ENCODE measurements around the gene GIT2.
A peak's percentile ranks its signal among the peaks of the same experiment; 100 is the strongest.

Gene GIT2

GRCh38 chr12:109995686-109996482 lies at the start of gene GIT2:
TSS of gene GIT2 (minus strand) at chr12:109996368. CDS start at chr12:109996224, 144 bp downstream.
- in situ Hi-C loops (cut with HindIII; ENCODE audit: low pct_unique_long_range_greater_than_20kb, low sequenced_read_pairs) = no loop called here
- peak; percentile 95 to 96 for DNase-seq (ENCODE audit: low read depth in 1 of 2, low spot score in 1 of 2)
- no peak for TF ChIP-seq JUND (IDR thresholded peaks at IDR 0.05; ENCODE audit: low read depth)

- no peak for TF ChIP-seq JUND (IDR thresholded peaks at IDR 0.05; ENCODE audit: low read depth)
- DNase-seq (ENCODE audit: low read depth in 1 of 2, low spot score in 1 of 2) = no peak
- in situ Hi-C loops (cut with HindIII; ENCODE audit: low pct_unique_long_range_greater_than_20kb, low sequenced_read_pairs) = no loop called here
These were observed 46.1 kb upstream of the GIT2 start for GRCh38 chr12:110042264-110042663.

- peak; percentile 90 for TF ChIP-seq JUND (IDR thresholded peaks at IDR 0.05; ENCODE audit: low read depth)
- in situ Hi-C loops (cut with HindIII; ENCODE audit: low pct_unique_long_range_greater_than_20kb, low sequenced_read_pairs) = no loop called here
- peak; percentile 75 to 97 for DNase-seq (ENCODE audit: low read depth in 1 of 2, low spot score in 1 of 2)
These were observed 43.1 kb upstream of the GIT2 start for GRCh38 chr12:110039085-110039807.

GRCh38 chr12:110038741-110039084 lies 42.5 kb upstream of the GIT2 start:
- in situ Hi-C loops (cut with HindIII; ENCODE audit: low pct_unique_long_range_greater_than_20kb, low sequenced_read_pairs) = no loop called here
- TF ChIP-seq JUND (IDR thresholded peaks at IDR 0.05; ENCODE audit: low read depth) = no peak
- DNase-seq (ENCODE audit: low read depth in 1 of 2, low spot score in 1 of 2) = no peak

GRCh38 chr12:110037315-110037714 lies 41.1 kb upstream of the GIT2 start:
- TF ChIP-seq JUND (IDR thresholded peaks at IDR 0.05; ENCODE audit: low read depth) = no peak
- in situ Hi-C loops (cut with HindIII; ENCODE audit: low pct_unique_long_range_greater_than_20kb, low sequenced_read_pairs) = no loop called here
- no peak for DNase-seq (ENCODE audit: low read depth in 1 of 2, low spot score in 1 of 2)

- in situ Hi-C loops (cut with HindIII; ENCODE audit: low pct_unique_long_range_greater_than_20kb, low sequenced_read_pairs) = no loop called here
- no peak for TF ChIP-seq JUND (IDR thresholded peaks at IDR 0.05; ENCODE audit: low read depth)
- no peak for DNase-seq (ENCODE audit: low read depth in 1 of 2, low spot score in 1 of 2)
These were observed 39.5 kb upstream of the GIT2 start for GRCh38 chr12:110035534-110036104.

GRCh38 chr12:110033888-110034287 lies 37.7 kb upstream of the GIT2 start:
- no peak for DNase-seq (ENCODE audit: low read depth in 1 of 2, low spot score in 1 of 2)
- in situ Hi-C loops (cut with HindIII; ENCODE audit: low pct_unique_long_range_greater_than_20kb, low sequenced_read_pairs) = no loop called here
- no peak for TF ChIP-seq JUND (IDR thresholded peaks at IDR 0.05; ENCODE audit: low read depth)

GRCh38 chr12:110029290-110029815 lies 33.2 kb upstream of the GIT2 start:
- no peak for DNase-seq (ENCODE audit: low read depth in 1 of 2, low spot score in 1 of 2)
- in situ Hi-C loops (cut with HindIII; ENCODE audit: low pct_unique_long_range_greater_than_20kb, low sequenced_read_pairs) = no loop called here
- no peak for TF ChIP-seq JUND (IDR thresholded peaks at IDR 0.05; ENCODE audit: low read depth)

GRCh38 chr12:110028323-110028722 lies 32.2 kb upstream of the GIT2 start:
- DNase-seq (ENCODE audit: low read depth in 1 of 2, low spot score in 1 of 2) = no peak
- in situ Hi-C loops (cut with HindIII; ENCODE audit: low pct_unique_long_range_greater_than_20kb, low sequenced_read_pairs) = no loop called here
- TF ChIP-seq JUND (IDR thresholded peaks at IDR 0.05; ENCODE audit: low read depth) = no peak

GRCh38 chr12:110024051-110024450 lies 27.9 kb upstream of the GIT2 start:
- no peak for DNase-seq (ENCODE audit: low read depth in 1 of 2, low spot score in 1 of 2)
- in situ Hi-C loops (cut with HindIII; ENCODE audit: low pct_unique_long_range_greater_than_20kb, low sequenced_read_pairs) = no loop called here
- no peak for TF ChIP-seq JUND (IDR thresholded peaks at IDR 0.05; ENCODE audit: low read depth)

GRCh38 chr12:110023059-110023980 lies 27.2 kb upstream of the GIT2 start:
- no peak for DNase-seq (ENCODE audit: low read depth in 1 of 2, low spot score in 1 of 2)
- no peak for TF ChIP-seq JUND (IDR thresholded peaks at IDR 0.05; ENCODE audit: low read depth)
- in situ Hi-C loops (cut with HindIII; ENCODE audit: low pct_unique_long_range_greater_than_20kb, low sequenced_read_pairs) = no loop called here

- no peak for DNase-seq (ENCODE audit: low read depth in 1 of 2, low spot score in 1 of 2)
- no peak for TF ChIP-seq JUND (IDR thresholded peaks at IDR 0.05; ENCODE audit: low read depth)
- in situ Hi-C loops (cut with HindIII; ENCODE audit: low pct_unique_long_range_greater_than_20kb, low sequenced_read_pairs) = no loop called here
These were observed 24.8 kb upstream of the GIT2 start for GRCh38 chr12:110020956-110021355.
